Measurements from ENCODE around the gene PNCK.

Gene PNCK

GRCh38 chrX:153622661-153623309 lies 50.8 kb downstream of the PNCK start:
- DNase-seq (ENCODE audit: low read depth): no peak
- TF ChIP-seq, protein P1, sequence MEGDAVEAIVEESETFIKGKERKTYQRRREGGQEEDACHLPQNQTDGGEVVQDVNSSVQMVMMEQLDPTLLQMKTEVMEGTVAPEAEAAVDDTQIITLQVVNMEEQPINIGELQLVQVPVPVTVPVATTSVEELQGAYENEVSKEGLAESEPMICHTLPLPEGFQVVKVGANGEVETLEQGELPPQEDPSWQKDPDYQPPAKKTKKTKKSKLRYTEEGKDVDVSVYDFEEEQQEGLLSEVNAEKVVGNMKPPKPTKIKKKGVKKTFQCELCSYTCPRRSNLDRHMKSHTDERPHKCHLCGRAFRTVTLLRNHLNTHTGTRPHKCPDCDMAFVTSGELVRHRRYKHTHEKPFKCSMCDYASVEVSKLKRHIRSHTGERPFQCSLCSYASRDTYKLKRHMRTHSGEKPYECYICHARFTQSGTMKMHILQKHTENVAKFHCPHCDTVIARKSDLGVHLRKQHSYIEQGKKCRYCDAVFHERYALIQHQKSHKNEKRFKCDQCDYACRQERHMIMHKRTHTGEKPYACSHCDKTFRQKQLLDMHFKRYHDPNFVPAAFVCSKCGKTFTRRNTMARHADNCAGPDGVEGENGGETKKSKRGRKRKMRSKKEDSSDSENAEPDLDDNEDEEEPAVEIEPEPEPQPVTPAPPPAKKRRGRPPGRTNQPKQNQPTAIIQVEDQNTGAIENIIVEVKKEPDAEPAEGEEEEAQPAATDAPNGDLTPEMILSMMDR (conservative IDR thresholded peaks at IDR 0.05; ENCODE audit: control insufficient read depth, insufficient read depth, low read depth, low read length): no peak
- H3K4me3 ChIP-seq (ENCODE audit: control insufficient read depth, low read depth, low read length): no peak overlapping the region

DNA sequence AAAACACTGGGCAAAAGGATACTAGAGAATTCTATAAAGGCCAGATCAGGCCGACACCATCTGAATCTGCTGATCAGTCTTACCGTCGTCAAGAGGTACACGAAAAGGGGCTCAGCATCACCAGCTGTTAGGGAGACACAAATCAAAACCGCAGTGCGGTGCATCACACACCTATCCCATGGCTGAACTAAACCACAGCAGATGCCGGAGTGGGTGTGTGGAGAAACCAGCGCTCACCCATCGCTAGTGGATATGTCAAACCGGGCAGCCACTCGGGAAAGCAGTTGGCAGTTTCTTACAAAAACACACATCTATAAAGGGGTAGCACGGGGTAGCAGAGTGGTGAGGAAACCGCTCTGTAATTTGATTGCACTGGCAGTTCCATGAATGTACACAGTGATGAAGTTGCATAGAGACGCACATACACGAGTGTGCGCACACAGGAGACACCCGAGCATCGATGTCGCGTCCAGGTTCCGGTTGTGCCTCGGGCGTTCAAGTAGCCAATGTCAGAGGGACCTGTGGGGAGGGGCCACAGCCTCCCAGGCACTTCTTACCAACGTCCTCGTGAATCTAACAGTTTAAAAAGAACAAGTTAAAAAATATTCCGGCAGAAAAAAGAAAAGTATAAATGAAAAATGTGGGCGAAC lies 51.5 kb downstream of the PNCK start:
- TF ChIP-seq, protein P1 (conservative IDR thresholded peaks at IDR 0.05; ENCODE audit: control insufficient read depth, insufficient read depth, low read depth, low read length): no peak
- DNase-seq (ENCODE audit: low read depth): no peak
- no peak overlapping the region for H3K4me3 ChIP-seq (ENCODE audit: control insufficient read depth, low read depth, low read length)

GRCh38 chrX:153620576-153620975 lies 53.0 kb downstream of the PNCK start:
- H3K4me3 ChIP-seq (ENCODE audit: control insufficient read depth, low read depth, low read length): no peak overlapping the region
- TF ChIP-seq, protein P1 (conservative IDR thresholded peaks at IDR 0.05; ENCODE audit: control insufficient read depth, insufficient read depth, low read depth, low read length): no peak
- DNase-seq (ENCODE audit: low read depth): no peak
